GM19025 (cell line): Measurements from ENCODE around the gene ALOX15.
"Not testable (repeated sequence)": the region's sequence is repeated elsewhere in the genome, so short reads cannot be mapped to it uniquely, and the experiment has no call there.

Experiments used
- ATAC-seq: cut with Tn5 transposase; IDR thresholded peaks from one replicate; pipeline ENCODE4 v1.9.1; 2021; ENCODE audit warnings: mild to moderate bottlenecking, low read depth, moderate library complexity; ENCODE audit not compliant: unreplicated experiment

The ALOX15 gene, protein sequence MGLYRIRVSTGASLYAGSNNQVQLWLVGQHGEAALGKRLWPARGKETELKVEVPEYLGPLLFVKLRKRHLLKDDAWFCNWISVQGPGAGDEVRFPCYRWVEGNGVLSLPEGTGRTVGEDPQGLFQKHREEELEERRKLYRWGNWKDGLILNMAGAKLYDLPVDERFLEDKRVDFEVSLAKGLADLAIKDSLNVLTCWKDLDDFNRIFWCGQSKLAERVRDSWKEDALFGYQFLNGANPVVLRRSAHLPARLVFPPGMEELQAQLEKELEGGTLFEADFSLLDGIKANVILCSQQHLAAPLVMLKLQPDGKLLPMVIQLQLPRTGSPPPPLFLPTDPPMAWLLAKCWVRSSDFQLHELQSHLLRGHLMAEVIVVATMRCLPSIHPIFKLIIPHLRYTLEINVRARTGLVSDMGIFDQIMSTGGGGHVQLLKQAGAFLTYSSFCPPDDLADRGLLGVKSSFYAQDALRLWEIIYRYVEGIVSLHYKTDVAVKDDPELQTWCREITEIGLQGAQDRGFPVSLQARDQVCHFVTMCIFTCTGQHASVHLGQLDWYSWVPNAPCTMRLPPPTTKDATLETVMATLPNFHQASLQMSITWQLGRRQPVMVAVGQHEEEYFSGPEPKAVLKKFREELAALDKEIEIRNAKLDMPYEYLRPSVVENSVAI

DNA sequence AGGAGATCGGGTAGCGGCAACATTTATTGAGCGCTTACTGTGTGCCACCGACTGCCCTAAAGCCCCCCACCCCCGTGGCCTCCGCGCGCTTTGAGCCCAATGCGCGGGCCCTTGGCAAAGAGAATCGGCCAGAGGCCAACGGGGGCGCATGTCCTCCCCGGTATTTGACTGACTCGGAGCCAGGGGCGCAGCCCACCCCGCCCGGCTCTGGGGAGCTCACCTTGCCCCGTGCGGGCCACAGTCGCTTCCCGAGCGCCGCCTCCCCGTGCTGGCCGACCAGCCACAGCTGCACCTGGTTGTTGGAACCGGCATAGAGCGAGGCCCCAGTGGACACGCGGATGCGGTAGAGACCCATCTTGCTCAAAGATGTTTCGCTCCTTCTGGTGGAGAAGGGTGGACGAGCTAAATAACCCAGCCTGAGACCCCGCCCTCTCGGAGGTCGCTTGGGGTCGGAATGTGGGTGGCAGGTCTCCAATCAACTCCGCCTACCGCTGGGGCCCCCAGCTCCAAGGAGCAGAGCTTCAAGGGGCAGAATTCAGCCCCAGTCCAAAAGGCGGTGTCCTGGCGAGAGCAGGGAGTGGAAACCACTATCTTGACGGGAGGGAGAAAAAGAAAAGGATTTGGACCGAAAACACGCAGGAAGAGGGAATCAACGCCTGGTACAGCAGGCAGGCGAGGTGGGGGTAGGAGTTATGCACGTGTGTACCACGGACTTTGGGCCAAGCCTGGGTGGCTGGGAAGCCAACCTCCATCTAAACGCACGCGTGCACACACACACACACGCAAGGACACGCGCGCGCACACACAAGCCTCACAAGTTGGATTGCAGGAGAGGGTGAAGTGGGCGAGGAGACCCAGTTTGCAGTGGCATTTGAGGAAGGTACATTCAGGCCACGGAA lies at the start of gene ALOX15:
Gene ALOX15 (minus strand): TSS at position 382 of the 899 bp plus-strand sequence. CDS start 27 bp downstream, at position 355.
- no peak for ATAC-seq

DNA sequence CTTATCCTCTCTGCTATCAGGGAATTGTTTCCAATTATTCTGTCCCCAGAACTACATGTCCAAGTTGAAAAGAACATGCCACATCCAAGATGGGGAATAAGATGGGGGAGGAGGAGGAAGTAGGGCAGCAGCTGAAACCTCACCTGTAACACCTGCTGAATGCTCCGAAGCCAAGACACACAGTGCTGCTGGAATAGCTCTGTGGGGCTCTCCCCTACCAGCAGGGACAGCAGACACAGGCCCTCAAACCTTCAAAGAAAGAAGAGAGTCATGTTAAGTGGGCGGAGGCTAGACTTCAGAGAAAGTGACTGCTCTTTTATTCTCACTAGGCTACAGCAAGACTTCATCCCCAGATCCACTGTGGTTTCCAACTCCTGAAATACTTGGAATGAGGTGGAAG lies 49.3 kb upstream of the ALOX15 start:
- no peak for ATAC-seq

DNA sequence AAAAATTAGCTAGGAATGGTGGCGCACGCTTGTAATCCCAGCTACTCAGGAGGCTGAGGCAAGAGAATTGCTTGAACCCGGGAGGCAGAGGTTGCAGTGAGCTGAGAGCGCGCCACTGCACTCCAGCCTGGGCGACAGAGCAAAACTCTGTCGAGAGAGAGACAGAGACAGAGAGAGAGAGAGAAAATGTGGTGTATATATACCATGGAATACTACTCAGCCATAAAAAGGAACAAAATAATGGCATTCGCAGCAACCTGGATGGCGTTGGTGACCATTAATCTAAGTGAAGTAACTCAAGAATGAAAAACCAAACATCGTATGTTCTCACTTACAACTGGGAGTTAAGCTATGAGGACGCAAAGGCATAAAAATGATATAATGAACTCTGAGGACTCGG lies 48.4 kb upstream of the ALOX15 start:
- ATAC-seq, result not testable (repeated sequence)

DNA sequence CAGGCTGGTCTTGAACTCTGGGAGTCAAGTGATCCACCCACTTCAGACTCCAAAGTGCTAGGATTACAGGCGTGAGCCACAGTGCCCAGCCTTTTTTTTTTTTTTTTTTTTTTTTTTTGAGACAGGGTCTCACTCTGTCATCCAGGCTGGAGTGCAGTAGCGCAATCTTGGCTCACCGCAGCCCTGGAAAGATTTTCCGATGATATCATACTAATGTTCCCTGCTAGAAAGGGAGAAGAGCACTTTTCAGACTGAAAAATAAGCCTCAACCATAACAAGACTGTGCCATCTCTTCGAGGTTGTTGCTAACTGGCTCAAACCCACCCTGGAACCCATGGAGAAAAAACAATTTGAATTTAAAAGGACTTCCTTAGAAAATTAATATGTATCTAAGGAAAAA lies 42.3 kb upstream of the ALOX15 start:
- ATAC-seq, result not testable (repeated sequence)

DNA sequence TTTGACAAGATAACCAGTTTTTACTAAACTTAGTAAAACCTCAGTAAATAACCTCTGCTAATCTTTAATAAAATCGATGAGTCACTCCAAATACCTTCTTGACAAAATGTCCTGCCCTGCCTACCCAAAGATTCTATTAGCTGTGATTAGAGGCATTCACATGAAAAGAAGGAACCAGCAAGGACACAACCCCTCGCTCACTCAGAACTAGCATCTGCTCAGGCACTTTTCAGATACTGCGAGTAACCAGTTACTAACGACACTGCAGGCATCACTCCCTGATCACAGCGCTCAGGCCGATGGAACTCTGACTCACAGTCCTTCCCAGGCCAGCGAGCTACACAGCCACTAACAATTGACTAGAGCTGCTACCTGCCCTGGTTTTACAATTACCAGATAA lies 38.2 kb upstream of the ALOX15 start:
- ATAC-seq, result no peak

DNA sequence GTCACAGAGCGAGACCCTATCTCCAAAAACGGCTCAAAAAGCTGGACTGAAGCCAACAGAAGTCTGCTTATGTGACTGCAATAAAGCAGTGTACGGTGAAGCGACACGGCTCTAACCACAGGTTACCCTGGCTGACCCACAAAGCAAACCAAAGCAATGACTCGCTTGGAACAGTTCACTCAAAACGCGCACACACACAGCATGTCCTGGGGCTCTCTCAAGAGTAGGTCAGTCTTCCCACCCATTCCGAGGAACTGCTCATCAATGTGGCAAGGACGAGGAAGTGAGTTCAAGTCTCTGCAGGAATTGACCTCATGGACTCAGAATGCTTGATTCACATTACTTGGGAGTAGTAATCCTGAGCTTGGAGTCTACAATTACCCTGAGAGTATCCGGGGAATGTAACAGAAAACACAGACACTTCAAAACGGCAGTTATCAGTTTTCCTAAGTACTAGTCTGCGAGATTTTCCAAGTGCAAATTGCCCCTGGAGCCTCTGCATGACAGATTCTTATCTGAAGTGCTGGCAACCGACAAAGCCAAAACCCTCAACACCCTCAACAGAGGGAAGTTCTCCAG lies 37.1 kb upstream of the ALOX15 start:
- ATAC-seq, result no peak

DNA sequence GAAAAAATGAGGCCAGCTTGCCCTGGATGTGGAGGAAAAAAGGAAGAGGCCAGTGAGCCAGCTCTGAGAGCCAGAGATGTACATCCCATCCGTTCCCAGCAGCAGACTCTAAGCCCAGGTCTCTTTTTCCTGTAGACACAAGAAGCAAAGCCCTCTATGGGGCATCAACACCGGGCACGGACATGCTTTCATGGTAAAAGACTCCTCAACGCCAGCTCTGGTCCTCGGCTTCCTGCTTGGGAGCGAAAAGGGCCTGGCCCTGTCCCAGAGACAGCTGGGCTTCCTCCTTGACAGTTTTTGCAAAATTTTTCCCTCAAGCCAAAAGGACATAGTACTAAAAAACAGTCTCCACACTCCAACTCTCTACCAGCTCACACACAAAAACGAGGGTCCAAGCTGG lies 35.3 kb upstream of the ALOX15 start:
- ATAC-seq, result no peak

GRCh38 chr17:4675791-4676190 lies 34.3 kb upstream of the ALOX15 start:
- no peak for ATAC-seq

DNA sequence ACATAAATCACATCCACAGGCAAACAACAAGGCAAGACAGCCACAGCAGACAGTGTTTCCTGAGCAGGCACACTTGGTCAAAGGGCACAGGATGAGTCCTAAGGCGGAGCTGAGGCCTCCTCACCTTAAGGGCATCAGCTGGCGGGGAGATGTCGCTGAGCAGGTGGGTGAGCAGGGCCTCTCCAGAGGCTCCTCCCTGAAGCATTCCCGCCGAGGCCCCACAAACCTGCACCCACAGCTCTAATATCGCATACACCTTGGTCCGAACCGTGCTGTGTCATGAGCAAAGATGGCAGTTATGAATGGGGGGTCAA lies 33.2 kb upstream of the ALOX15 start:
- ATAC-seq, result no peak

- no peak for ATAC-seq
Measured at GRCh38 chr17:4673986-4674684, 32.7 kb upstream of the ALOX15 start.

- no peak for ATAC-seq
Measured at GRCh38 chr17:4673169-4673568, 31.7 kb upstream of the ALOX15 start.

- ATAC-seq, result no peak
Measured at GRCh38 chr17:4672751-4673150, 31.3 kb upstream of the ALOX15 start.

GRCh38 chr17:4672055-4672630 lies 30.7 kb upstream of the ALOX15 start:
- no peak for ATAC-seq

GRCh38 chr17:4667166-4667565 lies 25.7 kb upstream of the ALOX15 start:
- ATAC-seq, result no peak

DNA sequence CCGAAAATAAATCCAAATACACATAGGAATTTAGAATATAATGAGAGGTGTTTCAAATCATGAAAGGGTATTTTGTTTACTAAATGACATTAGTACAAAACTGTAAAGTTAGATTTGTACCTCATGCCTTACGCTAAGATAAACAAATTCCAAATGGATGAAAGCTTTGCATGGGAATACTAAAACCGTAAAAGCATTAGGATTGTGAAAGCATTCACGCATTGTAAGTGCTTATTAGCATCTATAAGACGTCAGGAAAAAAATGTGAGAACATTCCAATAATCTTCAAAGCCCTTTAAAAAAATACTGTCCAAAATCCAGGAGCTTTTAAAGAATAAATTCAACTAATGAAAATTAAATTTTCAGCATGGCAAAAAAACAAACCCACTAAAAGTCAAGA lies 24.8 kb upstream of the ALOX15 start:
- no peak for ATAC-seq

DNA sequence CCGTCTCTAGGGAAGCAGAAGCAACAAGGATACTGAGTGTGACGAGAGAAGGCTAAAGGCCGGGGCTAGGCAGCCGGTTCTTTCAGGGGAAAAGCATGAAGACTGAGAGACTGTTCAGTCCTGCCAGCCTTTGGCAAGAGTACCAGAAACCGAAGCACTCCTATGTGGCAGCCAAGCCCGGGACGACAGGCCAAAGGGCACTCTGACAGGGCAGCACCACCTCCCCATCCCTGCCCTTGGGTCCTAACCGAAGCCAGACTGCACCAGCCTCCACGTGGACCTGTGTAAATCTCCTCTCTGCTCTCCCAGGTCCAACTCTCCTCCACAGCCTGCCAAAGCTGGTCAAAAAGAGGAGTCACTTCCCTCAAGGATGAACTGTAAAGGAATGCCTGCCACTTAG lies 23.5 kb upstream of the ALOX15 start:
- ATAC-seq, result no peak

DNA sequence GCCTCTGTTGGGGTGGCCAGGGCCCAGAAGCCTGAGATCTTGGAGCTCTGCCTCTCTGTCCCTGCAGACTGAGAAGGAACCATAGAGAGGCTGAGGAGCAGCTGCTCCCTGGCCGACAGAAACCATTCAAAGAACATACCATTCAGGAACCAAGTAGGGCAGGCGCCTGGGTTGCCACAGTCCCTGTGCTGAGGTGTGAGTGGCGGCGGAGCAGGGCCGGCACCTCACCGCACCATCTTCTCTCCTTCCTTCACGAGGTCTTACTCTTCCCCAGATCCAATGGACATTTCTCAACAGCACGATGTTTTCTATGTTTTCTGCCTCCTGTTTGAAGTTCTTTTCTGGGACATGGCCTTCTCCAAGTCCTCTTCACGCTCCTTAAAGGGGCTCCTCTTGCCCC lies 22.8 kb upstream of the ALOX15 start:
- ATAC-seq, result no peak

- ATAC-seq, result no peak
Measured at GRCh38 chr17:4663711-4664110, 22.2 kb upstream of the ALOX15 start.

DNA sequence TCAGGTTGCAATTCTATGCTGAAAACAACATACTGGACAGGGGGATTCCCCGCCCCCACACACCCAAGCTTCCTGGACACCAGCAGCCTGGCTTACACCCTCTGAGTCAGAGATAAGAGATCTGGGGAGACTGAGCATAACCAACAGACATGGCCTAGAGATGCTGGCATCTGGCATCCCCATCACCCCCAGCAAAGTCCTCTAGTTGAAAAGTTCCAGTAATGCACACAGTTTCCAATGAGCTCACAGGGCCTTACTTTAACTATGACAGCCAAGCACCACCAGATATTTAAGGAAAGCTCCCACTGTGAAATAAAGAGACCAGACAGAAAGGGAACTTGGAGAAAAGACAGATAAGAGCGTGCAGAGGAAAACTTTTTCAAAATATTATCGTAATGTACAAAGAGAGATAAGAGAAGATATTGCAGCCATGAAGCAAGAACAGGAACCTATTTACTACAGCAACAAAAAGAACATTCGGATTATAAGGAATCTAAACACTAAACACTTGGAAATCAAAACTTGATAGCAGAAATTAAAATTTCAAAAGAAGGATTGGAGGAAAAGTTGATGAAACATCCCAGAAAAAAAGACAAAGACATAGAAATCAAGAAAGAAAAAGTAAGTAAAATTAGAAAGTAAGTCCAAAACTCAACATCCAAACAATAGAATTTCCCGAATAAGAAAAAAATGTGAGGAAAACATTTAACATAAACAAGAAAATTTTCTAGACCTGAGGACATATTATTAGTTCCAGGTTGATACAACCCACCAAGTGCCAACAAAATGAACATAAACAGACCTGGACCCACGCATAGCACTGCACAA lies 17.2 kb upstream of the ALOX15 start:
- no peak for ATAC-seq
